CD4-positive, alpha-beta T cell treated with Interleukin-17A for 4 hours (primary cell): ENCODE measurements around the gene HAPSTR1.

ENCODE experiments used
- DNase-seq: peaks from one replicate; pipeline ENCODE4 v3.0.0-alpha.2; 2020; ENCODE audit warnings: mixed read lengths

Gene HAPSTR1

DNA sequence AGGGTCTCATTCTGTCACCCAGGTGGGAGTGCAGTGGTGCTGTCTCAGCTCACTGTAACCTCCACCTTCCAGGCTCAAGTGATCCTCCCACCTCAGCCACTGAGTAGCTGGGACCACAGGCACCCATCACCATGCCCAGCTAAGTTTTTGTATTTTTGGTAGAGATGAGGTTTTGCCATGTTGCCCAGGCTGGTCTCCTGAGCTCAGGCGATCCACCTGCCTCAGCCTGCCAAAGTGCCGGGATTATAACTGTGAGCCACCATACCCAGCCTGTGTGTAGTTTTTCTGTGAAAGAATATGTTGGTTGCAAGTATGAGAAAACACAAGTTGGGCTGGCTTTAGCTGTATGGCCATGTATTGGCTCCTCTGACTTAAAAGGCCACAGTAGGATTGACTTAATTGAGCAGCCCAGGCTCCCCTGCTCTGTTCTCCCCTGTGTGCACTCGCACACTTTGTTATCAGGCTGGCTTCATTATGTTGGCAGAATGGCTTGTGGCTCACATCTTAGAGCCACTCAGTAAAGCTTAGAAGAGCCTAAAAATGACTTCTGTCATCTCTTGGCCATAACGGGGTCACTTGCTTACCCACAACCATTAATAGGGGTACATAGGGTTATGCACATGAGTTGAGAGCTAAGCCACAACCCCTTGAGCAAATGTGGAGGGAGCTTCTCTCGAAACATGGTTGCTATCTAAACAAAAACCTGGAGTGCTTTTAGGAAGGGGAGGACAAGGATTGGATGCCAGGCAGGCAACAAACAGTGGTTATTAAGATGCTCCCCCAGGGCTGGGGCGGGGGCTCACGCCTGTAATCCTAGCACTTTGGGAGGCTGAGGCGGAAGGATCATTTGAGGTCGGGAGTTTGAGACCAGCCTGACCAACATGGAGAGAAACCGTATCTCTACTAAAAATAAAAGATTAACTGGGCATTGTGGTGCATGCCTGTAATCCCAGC, 6.1 kb downstream of the HAPSTR1 start:
- no peak for DNase-seq

GRCh38 chr16:9098377-9099090, 7.1 kb downstream of the HAPSTR1 start:
- no peak for DNase-seq

DNA sequence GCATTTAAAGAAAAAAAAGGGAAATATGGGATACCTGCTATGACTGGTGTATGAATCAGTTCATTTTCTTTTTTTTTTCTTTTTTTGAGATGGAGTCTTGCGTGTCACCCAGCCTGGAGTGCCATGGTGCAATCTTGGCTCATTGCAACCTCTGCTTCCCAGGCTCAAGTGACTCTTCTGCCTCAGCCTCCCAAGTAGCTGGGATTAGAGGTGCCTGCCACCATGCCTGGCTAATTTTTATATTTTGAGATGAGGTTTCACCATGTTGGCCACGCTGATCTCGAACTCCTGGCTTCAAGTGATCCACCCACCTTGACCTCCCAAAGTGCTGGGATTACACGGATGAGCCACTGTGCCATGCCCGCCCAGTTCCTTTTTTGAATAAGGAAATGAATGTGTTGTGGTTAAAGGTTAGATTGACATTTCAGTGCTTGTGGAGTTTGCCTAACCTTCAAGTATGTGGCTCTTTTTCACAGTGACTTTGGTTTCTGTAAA, 7.7 kb downstream of the HAPSTR1 start:
- DNase-seq, result no peak

DNA sequence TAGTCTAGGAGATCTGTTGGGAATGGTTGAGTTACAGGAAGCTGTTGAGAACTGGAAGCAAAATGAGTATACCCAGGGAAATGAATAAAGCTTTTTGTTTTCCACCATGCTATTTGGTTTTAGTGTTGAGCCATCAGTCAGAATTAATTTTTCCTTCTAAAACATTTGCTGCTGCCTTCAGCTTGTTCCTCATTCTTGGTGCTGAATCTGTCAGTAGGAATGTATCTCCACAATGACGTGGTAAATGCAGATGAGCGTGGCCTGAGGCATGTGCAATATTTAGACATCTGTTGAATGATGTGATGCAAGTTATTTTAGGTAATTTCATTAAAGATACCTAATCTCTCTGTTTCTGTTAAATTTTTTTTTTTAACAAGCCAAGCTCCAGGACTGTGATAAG, 10.9 kb downstream of the HAPSTR1 start:
- DNase-seq, result no peak

DNA sequence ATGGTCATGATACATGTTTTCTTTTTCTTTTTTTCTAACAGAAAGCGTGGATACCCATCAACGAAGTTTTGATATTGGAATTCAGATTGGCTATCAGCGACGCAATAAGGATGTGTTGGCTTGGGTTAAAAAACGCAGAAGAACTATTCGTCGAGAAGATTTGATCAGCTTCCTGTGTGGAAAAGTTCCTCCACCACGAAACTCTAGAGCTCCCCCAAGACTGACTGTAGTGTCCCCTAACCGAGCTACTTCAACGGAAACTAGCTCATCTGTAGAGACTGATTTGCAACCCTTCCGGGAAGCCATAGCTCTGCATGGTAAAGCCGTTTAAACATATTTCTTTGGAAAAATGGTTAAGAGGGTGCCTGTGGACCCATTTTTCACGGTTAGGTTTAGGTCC, 11.5 kb downstream of the HAPSTR1 start:
- DNase-seq, result no peak

DNA sequence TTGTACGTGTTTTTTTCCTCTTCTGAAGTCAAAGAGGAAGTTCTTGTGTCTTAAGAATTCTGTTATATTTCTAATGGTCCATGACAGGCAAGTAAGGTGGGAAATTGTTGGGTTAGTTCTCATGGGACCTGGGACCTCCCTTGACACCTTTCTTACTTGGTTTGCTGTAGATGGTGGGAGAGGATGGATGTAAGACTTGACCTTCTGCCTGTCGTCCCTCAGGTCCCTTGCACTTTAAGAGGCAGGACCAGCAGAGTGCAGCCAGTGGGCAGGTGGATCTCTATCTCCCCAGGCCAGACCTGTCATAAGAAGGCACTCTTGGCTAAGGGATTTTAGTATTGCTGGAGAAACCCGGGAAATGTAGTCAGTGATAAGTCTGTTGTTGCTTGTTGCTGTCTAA, 12.1 kb downstream of the HAPSTR1 start:
- DNase-seq, result no peak

DNA sequence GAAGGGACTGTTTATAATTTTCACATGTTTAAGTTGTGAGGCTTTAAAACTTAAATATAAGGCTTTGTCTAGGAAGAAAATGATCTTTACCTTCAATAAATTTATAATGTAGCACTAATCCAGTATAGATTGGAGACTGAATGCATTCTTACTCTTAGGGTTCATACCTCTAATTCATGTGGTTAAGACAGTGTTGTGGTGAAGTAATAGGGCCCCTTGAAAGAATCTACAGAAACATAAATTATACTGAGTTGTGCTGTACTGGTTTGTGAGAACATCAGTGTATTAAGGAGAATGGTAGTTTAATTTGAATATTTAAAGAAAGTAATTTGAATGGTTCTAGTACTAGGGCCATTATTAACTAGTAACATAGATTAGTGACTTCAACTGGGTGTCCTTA, 13.7 kb downstream of the HAPSTR1 start:
- no peak for DNase-seq

GRCh38 chr16:9107025-9107970, 15.9 kb downstream of the HAPSTR1 start:
- DNase-seq, result no peak

- DNase-seq, result no peak
Measured at GRCh38 chr16:9109255-9109654, 17.8 kb downstream of the HAPSTR1 start.

GRCh38 chr16:9112166-9112843, 20.9 kb downstream of the HAPSTR1 start:
- no peak for DNase-seq

- DNase-seq, result no peak
Measured at GRCh38 chr16:9112844-9113186, 21.4 kb downstream of the HAPSTR1 start.

- DNase-seq, result no peak
Measured at GRCh38 chr16:9113707-9114106, 22.3 kb downstream of the HAPSTR1 start.

GRCh38 chr16:9114112-9114511, 22.7 kb downstream of the HAPSTR1 start:
- DNase-seq, result no peak

- DNase-seq, result no peak
Measured at GRCh38 chr16:9114842-9115241, 23.4 kb downstream of the HAPSTR1 start.

DNA sequence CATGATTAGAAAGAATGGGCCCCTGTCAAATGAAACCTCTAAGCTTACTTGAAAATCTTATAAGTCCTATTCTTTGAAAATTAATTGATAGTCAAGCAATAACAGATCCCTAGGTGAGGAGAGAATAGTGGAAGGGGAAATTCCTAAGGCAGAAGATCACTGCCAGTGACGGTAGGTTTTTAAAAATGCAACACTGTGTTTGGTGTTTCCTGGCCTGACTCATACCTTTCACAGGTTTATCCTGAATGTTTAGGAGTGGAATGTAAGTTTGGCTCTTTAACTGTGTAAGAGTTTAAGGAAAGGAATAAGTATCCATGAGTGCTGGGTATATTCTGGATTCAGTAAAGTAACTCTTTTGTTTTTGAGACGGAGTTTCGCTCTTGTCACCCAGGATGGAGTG, 23.8 kb downstream of the HAPSTR1 start:
- DNase-seq, result no peak

DNA sequence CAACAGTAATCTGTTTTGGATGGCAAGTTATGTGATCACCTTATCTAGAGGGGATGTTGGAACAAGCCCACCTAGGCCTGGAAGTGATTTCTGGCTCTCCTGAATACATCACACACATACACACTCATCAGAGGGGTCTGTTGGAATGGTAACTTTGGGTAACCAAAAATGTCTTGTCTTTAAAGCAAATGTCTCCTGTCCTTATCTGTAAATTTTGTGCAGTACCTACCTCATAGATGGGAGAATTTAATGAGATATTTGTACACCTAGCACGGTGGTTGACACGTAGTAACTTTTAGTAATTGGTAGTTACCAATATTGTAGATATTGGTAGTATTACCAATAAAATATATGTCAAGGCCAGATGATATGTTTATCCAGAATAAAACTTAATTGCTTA, 24.7 kb downstream of the HAPSTR1 start:
- no peak for DNase-seq

GRCh38 chr16:9118170-9118569, 26.7 kb downstream of the HAPSTR1 start:
- no peak for DNase-seq

- no peak for DNase-seq
Measured at GRCh38 chr16:9119795-9120194, 28.4 kb downstream of the HAPSTR1 start.

- DNase-seq, result no peak
Measured at GRCh38 chr16:9122342-9122741, 30.9 kb downstream of the HAPSTR1 start.

GRCh38 chr16:9122969-9123368, 31.5 kb downstream of the HAPSTR1 start:
- no peak for DNase-seq

DNA sequence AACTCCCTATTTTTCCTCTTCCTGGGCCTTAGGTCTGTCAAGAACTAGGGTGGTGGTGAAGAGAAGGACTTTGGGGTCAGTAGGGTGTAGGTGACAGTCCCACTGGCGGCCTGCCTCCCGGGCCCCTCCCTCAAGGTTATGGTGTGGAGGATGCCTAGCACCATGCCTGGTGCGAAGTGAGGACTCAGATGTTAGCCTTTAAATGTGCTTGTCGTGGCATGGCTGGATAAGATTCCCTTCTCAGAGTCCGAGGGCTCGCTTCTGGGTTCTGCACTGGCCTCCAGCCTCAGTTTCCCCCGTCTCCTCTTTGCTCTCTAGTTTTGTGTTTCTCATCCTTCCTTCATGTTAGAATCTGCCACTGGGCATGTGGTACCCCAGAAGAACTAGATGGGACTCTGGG, 32.0 kb downstream of the HAPSTR1 start:
- DNase-seq, result no peak

GRCh38 chr16:9123871-9124270, 32.4 kb downstream of the HAPSTR1 start:
- peak; percentile 43 for DNase-seq
